Calu3 (cell line): Measurements from ENCODE around the gene MPDZ. TPM values are rescaled to one million over a fixed set of nuclear protein-coding genes. Genes with fewer than 3 reads are reported as not detected.

ENCODE experiments used
- BruUV-seq: library from RNA; stranded (reverse); fragments of 400-500 nt; replicated peaks from 2 replicates; lab custom pipeline; 2021; lab: Mats Ljungman, UMichigan
- CTCF ChIA-PET: fragments of 300-600 bp; sonication (Branson Sonifier 250); formaldehyde crosslinking; loops from one replicate; lab custom pipeline; 2022; ENCODE audit warnings: antibody characterized with exemption; lab: Charles Lee
- DNase-seq: peaks from one replicate; pipeline ENCODE4 v3.0.0; 2022
- H3K27ac Mint-ChIP-seq: one replicate; pipeline ENCODE4 v1.8.0; 2022; ENCODE audit warnings: mixed read lengths; ENCODE audit not compliant: unreplicated experiment
- H3K27me3 Mint-ChIP-seq: one replicate; pipeline ENCODE4 v1.8.0; 2022; ENCODE audit warnings: mixed read lengths; ENCODE audit not compliant: unreplicated experiment
- H3K36me3 Mint-ChIP-seq: one replicate; pipeline ENCODE4 v1.8.0; 2022; ENCODE audit warnings: mild to moderate bottlenecking, moderate library complexity, mixed read lengths; ENCODE audit not compliant: insufficient read depth, unreplicated experiment
- H3K4me1 Mint-ChIP-seq: one replicate; pipeline ENCODE4 v1.8.0; 2022; ENCODE audit warnings: mild to moderate bottlenecking, low read depth, mixed read lengths; ENCODE audit not compliant: unreplicated experiment
- H3K4me3 Mint-ChIP-seq: one replicate; pipeline ENCODE4 v1.8.0; 2022; ENCODE audit warnings: mild to moderate bottlenecking, low read depth, moderate library complexity, mixed read lengths; ENCODE audit not compliant: unreplicated experiment
- H3K9me3 Mint-ChIP-seq: one replicate; pipeline ENCODE4 v1.8.0; 2022; ENCODE audit warnings: low read depth, mixed read lengths; ENCODE audit not compliant: unreplicated experiment
- CTCF ChIP-seq: fragments of 200-600 bp; IDR thresholded peaks from one replicate; pipeline ENCODE4 v1.8.0; 2022; ENCODE audit warnings: antibody characterized with exemption; ENCODE audit not compliant: unreplicated experiment
- intact Hi-C: fragments of 100-400 bp; cut with micrococcal nuclease; formaldehyde crosslinking; loops from one replicate; pipeline ENCODE4 v1.10.0; 2022; ENCODE audit not compliant: unreplicated experiment
- total RNA-seq: library from RNA; stranded (reverse); gene quantifications from 2 replicates; pipeline ENCODE4 v1.2.3, GENCODE V29; 2022

MPDZ gene
- total RNA-seq, 1 experiment from 2014 or later = not detected

- no peaks in the 10 kb centered on the region for H3K4me1 Mint-ChIP-seq
- CTCF ChIA-PET = no interaction called here
- no peak overlapping the region for H3K27ac Mint-ChIP-seq
- intact Hi-C loops = loop anchor here (5.0 to 10.0 kb wide), 2 partner anchors 214 to 1557 kb away; no protein-coding TSS in a partner anchor
- H3K27me3 Mint-ChIP-seq = no peaks in the 10 kb centered on the region
- no peak for DNase-seq
- peaks cover 3% of the 10 kb centered on the region for H3K36me3 Mint-ChIP-seq
- BruUV-seq = no TSS peak
- no peak for TF ChIP-seq CTCF
- no peaks in the 10 kb centered on the region for H3K9me3 Mint-ChIP-seq
- H3K4me3 Mint-ChIP-seq = no peak overlapping the region
Observed at GRCh38 chr9:13210306-13210705, 69.2 kb downstream of the MPDZ start.

- no peaks in the 10 kb centered on the region for H3K27me3 Mint-ChIP-seq
- intact Hi-C loops = loop anchor here (10.0 kb wide), 1 partner anchor 495 kb away; no protein-coding TSS in a partner anchor
- H3K4me1 Mint-ChIP-seq = no peaks in the 10 kb centered on the region
- no peak for TF ChIP-seq CTCF
- peaks cover 3% of the 10 kb centered on the region for H3K36me3 Mint-ChIP-seq
- no peak for DNase-seq
- no peak overlapping the region for H3K27ac Mint-ChIP-seq
- no TSS peak for BruUV-seq
- no peaks in the 10 kb centered on the region for H3K9me3 Mint-ChIP-seq
- CTCF ChIA-PET = interaction anchor here (0.7 kb wide), 1 partner anchor 685 kb away, joined by 4 read pairs; no protein-coding TSS in a partner anchor
- no peak overlapping the region for H3K4me3 Mint-ChIP-seq
Observed at GRCh38 chr9:13209498-13209897, 70.0 kb downstream of the MPDZ start.

GRCh38 chr9:13205824-13206223 is 73.7 kb downstream of the MPDZ start:
- CTCF ChIA-PET = no interaction called here
- H3K27me3 Mint-ChIP-seq = no peaks in the 10 kb centered on the region
- DNase-seq = no peak
- no peak overlapping the region for H3K4me3 Mint-ChIP-seq
- H3K9me3 Mint-ChIP-seq = no peaks in the 10 kb centered on the region
- TF ChIP-seq CTCF = no peak
- H3K4me1 Mint-ChIP-seq = no peaks in the 10 kb centered on the region
- H3K27ac Mint-ChIP-seq = no peak overlapping the region
- peaks cover 3% of the 10 kb centered on the region for H3K36me3 Mint-ChIP-seq
- intact Hi-C loops = loop anchor here (10.0 kb wide), 1 partner anchor 491 kb away; no protein-coding TSS in a partner anchor
- no TSS peak for BruUV-seq

- no TSS peak for BruUV-seq
- no peak for DNase-seq
- no peak for TF ChIP-seq CTCF
- Mint-ChIP-seq H3K4me3 (no peak overlapping the region), H3K4me1 (no peaks in the 10 kb centered on the region), H3K27me3 (no peaks in the 10 kb centered on the region), H3K9me3 (no peaks in the 10 kb centered on the region), H3K27ac (no peak overlapping the region), H3K36me3 (no peaks in the 10 kb centered on the region)
- intact Hi-C loops = no loop called here
- CTCF ChIA-PET = no interaction called here
Observed at GRCh38 chr9:13190040-13190439, 89.5 kb downstream of the MPDZ start.
